GM03348 (cell line): ENCODE measurements around the gene NRXN3.

Source experiments
- DNase-seq: peaks from one replicate; pipeline ENCODE4 v3.0.0; 2012; ENCODE audit warnings: low spot score

The NRXN3 gene

DNA sequence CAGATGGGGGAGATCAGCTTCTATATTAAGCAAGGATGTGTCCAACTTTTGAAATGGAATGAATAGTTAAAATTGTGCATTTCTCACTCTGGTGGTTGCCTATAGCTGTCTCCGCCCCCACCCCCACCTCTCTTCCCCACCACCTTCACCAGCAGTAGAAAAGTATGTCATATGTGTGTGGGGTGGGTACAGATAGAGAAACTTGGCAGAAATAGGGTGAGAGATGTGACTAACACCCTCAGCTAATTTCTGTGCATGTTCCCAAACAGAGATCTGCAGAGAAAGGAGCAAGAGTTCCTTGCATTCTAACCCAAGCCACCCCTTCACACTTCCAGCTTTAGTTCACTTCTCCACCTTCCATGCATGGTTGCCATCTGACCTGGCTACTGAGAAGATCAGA lies 980.1 kb downstream of the NRXN3 start:
- no peak for DNase-seq

DNA sequence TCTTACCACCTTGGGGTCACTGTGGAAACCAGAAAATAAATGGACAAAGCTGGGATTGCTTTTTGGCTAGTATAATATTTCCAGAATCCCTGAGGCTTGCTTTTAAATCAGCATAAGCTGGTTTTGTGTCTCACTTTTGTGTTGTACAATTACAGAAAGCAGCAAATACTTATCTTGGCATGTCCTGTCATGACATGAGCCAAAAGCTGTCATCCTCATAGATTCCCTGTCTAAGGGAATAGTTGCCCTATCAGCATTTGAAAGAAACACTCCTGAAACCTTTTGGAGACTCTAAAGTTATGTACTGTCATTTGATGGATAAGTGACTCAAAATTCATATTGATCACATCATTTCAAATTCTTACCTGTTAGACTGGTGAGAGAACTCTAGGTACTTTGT lies 987.2 kb downstream of the NRXN3 start:
- no peak for DNase-seq

DNA sequence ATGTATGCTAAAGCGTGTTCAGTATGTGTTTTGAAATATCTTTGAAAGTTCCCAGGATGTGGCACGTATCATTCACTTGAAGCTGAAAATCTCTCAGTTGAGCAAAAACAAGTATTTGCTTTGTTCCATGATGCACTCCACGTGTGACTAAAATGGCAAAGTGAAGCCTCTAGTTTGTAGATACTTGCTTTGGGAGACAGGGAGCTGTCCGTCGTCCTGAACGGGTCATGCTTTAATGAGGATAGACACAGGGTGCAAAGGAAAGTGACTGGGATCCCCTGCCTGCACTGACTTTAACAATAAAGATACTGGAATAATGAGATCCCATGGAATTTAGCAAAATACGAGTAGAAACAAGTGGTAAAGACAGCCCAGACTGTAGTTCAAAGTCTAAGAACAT lies 991.4 kb downstream of the NRXN3 start:
- peak; percentile 36 for DNase-seq

DNA sequence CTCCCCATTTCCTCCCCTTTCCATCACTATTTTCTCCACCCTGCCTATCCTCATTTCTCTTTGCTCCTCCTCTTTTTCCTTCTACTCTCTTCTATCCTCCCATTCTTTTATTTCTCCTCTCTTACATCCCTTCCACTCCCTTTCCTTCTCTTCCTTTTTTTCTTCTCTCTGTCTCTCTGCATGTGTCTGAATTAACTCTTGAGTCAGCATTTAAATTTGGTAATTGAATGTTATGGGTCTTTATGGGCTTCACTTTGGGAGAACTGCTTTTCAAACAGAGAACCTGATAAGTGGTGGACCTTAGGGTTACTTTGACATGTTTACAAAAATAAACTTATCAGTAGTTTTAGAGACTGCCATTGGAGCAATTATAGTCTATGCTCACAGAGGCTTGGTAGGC lies 992.7 kb downstream of the NRXN3 start:
- no peak for DNase-seq

DNA sequence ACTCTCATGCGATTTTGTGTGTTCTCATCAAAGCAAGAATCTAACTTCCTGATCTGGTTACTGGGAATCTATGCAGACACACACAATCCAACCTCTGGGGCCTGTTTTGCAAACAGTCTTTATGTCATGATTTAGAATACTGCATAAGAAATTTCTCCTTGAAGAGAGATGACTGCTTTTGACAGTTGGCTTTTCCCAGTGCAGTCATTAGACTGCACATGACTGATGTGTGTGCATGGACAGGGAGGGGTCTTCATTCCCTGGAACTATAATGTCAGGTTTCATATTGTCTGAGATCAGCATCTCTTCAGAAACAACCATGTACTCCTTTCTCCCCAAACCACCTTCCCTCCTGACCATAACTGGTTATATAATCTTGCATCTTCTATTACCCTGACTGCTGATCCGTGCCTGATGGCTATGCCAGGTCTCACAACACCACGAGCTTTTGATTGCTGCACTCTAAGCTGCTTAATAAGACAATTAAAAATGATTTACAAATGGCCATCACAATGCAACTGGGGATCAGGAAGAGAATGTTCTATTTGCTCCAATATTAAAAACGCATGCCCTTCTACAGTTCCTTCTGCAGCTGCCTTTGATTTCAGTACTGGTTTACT lies 995.4 kb downstream of the NRXN3 start:
- no peak for DNase-seq

DNA sequence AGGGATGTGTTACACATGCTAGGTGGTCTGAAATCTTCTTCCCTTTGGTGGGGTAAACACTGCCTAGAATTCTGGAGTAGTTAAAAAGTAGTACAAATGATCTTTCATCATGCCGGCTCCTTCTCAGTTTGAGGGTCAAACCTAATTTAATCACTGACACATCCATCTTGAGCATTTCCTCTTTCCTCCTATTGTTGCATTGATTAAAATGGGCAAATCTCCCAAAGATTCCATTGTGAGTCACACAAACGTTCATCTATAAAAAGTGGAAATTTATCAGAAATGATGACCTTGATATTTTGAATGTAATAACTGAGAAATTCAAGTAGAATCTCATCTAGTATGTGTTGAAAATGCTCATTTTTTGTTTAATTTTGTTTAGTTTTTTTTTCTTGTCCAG lies 996.0 kb downstream of the NRXN3 start:
- no peak for DNase-seq

DNA sequence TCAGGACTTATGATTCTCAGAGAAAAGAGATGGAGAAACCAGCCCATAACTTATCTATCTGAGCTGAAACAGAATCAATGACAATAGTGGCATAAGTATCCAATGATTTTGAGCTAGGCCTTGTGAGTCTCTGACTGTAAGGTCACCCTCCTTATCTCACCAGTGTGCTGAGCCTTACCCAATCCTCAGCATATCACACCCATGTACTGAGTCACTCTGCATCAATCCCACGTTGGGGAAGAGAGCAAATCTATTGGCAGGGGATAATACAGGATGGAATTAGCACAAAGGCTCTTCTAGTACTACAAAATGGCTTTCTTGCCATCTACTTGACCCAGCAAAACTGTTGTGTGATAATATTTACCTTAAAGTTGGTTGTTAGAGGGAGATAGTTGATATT lies 997.8 kb downstream of the NRXN3 start:
- DNase-seq, result no peak

DNA sequence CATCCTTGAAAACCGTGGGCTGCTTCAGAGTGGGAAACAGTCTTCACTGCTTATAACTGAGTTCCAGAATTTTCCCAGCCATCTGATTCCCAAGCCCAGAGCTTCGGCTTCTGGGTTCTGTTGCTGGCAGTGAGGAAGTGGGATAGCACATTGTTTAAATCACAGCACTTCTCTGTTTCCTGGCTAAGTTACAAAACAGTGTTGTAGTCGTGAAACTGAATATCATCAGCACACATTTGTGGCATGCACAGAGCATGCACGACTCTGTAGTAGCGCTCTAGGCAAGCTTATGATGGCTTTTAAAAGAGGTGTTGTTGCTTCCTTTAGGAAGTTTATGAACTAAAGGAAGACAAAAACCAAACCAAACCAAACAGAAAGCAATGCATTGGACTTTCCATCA lies 1005.5 kb downstream of the NRXN3 start:
- DNase-seq, result peak; percentile 15

DNA sequence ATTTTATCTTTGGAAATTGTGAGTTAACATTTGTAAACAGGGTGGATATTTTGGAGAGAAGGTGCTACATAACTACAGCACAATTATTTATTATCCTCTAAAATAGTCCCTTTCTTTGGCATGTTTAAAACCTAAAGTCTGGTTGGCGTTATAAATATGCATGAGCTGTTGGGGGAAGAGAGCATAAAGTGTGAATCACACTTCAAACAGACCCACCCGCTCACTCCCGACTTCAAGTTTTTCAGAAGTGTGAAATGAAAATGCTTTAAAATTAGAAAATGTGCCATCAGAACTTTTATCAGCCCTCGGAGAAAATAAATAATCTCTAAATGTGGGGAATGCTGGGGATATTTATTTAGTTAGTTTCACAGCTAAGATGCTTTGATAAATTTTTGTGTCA lies 1006.9 kb downstream of the NRXN3 start:
- DNase-seq, result no peak

DNA sequence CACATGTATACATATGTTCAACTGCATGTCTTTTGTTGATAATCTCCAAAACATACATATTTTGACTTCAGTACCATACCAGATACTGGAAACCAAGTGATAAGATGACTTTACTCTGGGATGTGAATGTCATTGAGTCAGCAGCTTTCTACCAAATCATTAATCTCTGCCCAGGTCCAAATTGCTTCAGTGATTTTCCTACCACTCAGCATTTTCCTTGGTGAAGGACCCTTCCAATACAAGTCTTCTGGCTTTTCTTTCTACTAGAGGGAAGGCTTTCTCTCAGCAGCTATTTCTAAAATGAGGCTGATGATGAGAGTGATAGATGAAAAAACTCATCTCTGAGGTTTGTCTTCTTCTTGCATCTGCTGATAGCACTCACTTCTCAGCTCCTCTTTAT lies 1008.5 kb downstream of the NRXN3 start:
- no peak for DNase-seq

DNA sequence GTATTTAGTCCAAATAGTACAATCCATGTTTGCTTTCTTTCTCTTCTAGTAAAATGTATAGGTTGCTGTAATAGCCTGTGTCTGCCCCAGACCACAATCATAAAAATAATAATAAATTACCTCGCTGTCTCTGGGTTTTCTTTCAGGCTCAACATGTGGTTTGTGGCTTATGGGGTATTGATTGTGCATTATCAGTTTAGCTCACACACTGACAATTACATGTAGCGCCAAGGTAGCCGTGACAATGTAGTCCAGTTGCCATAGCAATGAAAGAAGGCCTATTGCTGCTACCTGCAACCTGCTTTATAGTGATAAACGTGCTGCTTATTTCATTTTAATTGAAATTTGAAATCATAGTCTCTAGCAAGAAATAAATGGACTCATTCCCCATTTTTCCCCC lies 1009.8 kb downstream of the NRXN3 start:
- DNase-seq, result no peak

DNA sequence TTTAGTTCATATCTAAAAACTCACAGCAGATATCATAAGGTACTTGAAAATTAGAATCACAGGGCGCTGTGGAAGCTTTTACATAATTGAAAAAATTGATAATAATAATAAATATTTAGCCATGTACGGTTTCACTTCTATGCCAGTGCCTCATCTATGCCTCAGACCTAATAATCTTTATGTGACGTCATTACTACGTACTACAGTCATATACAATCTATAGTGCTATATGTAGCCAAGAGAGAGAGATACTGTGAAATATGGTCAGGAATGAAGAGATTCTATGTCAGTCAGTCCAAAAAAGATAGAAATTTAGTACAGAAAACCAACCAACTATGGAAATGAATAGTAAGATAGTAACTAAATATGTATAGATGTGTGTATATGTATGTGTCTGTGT lies 1010.5 kb downstream of the NRXN3 start:
- DNase-seq, result no peak

DNA sequence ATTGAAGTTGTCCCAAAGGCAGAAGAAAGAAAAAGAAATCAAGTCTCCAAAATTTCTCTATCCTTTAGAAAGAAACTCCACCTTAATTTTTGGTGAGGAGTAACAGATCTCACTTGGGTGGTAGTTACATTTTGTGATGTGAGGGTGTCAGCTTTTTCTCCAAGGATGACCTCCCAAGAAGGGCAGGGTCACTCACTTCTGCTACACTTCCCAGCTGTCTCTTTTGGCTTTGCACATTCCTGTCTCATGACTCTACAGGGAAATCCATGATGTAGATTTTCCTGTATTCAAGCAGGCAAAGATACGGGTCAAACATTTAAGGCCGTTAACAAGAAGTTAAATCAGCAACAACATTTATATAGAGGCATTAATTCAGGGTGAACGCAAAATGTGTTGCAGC lies 1016.4 kb downstream of the NRXN3 start:
- peak; percentile 36 for DNase-seq

DNA sequence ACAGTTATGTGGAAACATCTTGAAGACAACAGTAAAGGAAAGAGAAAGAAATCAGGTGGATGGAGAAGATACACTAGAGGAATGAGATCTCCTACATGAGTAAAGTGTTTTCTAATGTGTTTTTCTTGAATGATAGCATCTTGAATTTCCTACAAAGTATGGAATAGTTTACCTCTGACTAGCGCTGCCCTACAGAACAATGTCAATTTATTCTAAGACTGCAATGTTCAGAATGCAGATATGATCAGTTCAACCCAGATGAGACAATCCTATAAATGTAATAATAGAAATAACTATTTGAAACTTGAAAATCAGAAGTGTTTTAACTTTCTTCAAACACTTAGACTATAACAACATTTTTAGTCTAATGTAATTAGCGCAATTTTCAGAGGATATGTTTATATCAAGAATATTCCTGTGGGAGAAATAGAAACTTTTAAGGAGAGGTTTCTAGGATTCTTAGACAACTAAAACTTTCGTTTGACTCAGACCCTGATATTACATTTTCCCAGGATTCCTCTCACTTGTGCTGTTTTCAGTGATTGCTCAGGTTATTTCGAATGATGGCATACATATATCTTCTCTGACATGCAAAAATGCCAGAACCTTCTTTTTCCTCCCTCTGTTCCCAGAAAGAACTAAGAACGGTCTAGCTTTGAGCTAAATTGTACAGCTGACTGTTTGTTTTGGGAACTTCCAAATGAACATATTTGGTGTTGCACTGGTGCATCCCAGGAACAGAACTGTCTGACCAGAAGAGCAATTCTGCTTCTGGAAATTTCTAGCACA lies 1023.7 kb downstream of the NRXN3 start:
- no peak for DNase-seq

DNA sequence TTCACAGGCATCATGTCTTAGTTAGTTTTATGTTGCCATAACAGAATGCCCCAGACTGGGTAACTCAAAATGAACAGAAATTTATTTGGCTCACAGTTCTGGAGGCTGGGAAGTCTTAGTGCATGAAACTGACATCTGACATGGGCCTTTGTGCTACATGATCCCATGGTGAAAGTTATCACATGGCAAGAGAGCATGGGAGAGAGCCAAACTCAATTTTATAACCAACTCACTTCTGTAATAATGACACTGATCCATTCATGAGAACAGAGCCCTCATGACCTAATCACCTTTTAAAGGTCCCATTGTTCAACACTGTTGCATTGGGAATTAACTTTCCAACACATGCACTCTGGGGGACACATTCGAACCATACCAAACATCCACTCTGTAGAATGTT lies 1026.0 kb downstream of the NRXN3 start:
- no peak for DNase-seq

DNA sequence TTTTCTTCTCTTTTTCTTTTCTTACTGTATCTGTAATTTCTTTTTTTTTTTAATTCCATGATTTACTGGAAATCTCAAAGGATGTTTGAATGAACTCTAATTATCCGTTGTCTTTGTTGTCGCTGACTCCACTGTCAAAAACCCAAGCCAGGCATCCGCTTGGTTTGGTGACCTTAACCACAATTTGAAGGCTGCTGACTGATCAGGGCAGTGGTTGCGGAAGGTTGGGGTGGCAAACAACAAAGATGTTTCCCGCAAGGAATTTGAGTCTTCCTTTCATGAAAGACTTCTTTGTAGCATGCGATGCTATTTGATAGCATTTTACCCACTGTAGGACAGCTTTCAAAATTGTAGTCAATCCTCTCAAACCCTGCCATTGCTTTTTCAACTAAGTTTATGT lies 1027.3 kb downstream of the NRXN3 start:
- no peak for DNase-seq

DNA sequence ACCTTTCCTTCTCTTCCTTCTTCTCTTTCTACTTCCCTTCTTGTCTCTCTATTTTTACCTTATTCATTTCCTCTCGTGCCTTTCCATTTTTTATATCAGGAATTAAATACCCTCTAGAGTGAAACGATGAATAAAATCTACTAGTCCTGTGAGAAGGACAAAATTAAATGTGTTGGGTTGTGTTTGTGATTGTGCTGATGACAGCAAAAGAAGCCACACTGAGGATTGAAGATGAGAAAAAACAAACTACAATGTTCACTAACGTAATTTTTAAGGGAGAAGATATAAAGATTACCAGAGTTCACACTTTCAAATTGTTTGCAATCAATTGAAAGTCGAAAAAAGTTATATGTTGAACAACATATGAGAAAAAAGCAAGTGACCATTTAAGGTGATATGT lies 1029.0 kb downstream of the NRXN3 start:
- DNase-seq, result no peak

DNA sequence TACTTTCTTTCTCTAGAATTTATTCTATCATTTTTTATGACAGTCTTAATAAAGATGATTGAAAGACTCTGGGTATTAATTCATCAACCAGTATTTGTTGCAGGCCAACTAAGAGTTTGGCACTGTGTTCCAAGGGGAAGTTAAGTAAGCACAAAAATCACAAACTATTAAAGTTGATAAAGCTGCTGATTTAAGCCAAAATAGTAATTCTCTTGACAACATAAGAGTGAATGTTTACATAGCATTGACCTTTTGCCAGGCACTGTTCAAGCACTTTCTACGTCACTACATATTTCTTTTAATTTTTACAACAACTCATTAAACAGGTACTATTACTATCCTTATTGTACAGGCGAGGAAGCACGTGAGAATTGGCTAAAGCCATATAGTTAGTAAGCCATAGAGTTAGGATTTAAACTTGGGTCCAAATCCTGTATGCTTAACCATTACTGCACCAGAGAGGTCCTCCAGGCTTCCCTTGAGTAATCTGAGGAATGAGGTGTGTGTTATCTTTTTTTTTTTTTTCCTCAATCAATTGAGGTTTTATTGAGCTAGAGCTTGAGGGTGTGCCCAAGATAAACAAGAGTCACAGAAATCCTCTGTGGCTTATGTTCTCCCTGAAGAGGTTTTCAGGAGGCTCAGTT lies 1031.5 kb downstream of the NRXN3 start:
- DNase-seq, result no peak

DNA sequence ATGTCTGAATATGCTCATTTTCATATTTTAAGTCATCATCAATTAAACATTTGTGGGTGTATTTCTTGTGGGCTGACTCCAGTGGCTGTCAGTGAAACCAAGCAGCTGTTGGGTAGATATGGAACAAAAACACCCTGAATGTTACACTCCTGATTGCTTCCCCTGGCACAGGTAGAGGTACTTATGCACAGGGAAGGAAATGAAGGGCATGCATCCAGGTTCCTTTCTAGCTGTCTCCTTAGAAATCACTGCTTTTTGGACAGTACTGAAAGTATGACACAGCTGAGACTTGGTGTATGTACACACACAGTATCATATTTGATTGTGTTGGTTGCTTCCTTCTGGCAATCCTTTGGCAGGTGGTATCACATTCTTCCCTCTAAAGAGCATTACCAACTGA lies 1034.4 kb downstream of the NRXN3 start:
- DNase-seq, result no peak

DNA sequence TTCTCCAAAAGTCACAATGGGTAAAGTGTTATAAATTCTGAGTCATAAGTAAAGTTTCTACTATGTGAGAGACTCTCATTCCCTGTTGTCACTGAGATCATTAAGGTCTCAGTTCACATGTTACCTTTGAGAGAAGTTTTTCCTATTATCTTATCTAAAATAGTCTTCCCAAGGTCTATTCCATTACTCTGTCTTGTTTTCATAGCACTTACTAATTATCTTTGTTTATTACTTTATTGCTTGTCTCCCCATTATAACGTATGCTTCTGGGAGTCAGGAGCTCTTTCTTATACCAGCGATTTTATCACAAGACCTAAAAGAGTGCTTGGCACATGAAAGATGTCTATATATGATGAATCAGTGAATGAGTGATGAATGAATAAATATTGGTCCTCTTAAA lies 1039.2 kb downstream of the NRXN3 start:
- no peak for DNase-seq

DNA sequence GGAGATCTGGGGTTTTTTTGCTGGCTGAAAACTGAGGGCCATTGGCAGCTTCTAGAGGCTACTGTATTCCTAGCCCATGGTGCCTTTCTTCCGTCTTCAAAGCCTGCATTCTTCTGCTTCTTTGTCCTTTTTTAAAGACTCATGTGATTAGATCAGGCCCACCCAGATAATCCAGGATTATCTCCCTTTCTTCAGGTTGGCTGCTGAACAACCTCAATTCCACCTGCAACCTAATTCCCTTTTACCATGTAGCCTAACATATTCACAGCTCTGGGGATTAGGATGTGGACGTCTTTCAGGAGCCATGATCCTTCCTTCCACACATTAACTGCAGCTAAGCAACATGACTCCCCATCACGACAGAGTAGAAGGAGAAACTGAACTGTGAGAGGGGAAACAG lies 1055.6 kb downstream of the NRXN3 start:
- DNase-seq, result no peak

DNA sequence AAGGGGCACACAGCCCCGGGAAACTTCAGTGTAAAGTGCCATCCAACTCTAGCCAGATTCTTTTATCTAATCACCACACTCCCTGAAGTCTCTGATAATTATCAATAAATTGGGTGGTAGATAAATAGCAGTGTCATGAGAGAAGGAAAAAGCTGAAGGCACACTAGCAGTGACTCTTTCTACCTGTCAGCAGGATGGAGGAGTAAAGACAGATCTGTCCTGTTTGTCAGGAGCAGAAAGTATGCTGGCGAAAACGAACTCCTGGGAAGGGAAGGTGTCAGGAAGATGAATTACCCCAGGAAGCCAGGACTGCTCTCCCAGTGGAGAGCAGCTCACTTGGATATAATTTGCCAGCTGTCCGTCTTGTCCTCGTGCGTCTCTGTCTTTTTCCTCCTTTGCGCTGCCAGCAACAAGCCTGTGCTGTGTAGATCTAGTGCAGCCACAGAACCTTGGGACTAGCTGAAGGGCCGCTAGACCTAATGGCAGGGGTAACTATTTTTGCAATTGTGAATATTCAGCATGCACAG lies 1059.3 kb downstream of the NRXN3 start:
- no peak for DNase-seq

DNA sequence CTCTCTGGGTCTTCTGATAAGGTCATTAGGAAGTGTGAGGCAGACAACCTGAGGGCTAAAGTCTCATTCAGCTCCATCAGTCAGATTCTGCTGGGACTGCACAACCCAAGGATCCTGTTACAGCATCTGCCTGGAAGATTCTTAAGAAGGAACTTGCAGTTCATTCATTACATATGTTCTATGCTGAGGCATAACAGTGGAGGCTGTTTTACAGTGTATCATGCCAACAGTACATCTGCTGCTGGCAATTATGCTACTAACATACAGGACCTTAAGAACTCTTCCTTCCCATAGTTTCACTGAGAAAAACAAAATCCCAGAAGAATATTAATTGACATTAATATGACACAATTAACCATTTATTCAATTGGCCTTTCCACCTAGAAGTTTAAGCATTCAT lies 1072.5 kb downstream of the NRXN3 start:
- DNase-seq, result no peak
